HG03095 (cell line): Measurements from ENCODE around the gene TMEM14A.
"Not testable (repeated sequence)": the region's sequence is repeated elsewhere in the genome, so short reads cannot be mapped to it uniquely, and the experiment has no call there.

Experiments used
- ATAC-seq: cut with Tn5 transposase; IDR thresholded peaks from one replicate; pipeline ENCODE4 v1.9.1; 2021; ENCODE audit warnings: moderate library complexity; ENCODE audit not compliant: unreplicated experiment

Gene TMEM14A

DNA sequence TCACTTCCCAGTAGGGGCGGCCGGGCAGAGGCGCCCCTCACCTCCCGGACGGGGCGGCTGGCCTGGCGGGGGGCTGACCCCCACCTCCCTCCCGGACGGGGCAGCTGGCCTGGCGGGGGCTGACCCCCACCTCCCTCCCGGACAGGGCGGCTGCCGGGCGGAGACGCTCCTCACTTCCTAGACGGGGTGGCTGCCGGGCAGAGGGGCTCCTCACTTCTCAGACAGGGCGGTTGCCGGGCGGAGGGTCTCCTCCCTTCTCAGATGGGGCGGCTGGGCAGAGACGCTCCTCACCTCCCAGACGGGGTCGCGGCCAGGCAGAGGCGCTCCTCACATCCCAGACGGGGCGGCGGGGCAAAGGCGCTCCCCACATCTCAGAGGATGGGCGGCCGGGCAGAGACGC lies 15.0 kb upstream of the TMEM14A start:
- not testable (repeated sequence) for ATAC-seq

DNA sequence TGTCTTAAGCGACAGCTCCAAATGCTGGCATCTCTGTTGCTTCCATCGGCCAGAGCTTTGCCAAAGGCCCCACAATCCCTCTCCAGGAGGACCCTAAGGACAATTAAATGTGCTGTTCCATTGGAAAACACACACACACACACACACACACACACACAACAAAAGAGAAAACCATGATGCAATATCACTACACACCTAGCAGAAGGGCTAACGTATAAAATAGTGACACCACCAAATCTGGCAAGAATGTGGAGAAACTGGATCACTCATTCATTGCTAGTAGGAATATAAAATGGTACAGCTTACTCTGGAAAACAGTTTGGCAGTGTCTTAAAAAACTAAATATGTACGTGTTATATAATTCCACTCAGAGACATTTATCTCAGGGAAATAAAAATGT lies 13.0 kb upstream of the TMEM14A start:
- no peak for ATAC-seq

DNA sequence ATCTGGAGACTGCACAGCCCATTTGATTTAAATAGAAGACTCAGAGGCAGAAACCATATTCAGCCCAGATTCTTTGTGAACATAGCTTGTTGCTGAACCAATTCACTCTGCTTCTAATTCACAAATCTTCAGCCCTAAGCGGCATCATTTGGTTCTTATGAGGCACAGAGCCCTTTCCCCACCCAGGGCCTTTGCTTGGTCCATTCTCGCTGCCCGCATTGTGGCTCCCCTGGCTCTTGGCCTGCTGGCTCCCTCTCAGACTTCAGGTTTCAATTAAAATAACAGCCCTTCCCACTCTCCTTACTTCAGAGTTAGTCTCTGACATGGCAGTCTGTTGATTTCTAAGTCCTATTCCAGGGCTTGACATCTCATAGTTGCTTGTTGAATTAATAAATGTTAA lies 9.4 kb upstream of the TMEM14A start:
- ATAC-seq: no peak

DNA sequence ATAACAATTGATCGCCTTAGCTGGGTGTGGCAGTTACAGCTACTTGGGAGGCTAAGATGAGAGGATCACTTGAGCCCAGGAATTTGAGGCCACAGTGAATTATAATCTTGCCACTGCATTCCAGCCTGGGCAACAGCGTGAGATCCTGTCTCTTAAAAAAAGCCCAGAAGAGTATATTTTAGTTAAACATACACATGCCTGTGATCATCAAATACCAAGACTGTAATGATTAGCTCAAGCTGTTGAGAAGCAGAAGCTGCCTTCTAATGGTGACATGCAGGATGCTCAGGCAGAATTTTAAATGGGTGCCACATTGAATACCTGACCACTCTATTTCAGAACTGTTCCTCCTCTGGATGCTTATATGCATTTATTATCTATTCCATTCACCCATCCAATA lies 8.9 kb upstream of the TMEM14A start:
- ATAC-seq: no peak

DNA sequence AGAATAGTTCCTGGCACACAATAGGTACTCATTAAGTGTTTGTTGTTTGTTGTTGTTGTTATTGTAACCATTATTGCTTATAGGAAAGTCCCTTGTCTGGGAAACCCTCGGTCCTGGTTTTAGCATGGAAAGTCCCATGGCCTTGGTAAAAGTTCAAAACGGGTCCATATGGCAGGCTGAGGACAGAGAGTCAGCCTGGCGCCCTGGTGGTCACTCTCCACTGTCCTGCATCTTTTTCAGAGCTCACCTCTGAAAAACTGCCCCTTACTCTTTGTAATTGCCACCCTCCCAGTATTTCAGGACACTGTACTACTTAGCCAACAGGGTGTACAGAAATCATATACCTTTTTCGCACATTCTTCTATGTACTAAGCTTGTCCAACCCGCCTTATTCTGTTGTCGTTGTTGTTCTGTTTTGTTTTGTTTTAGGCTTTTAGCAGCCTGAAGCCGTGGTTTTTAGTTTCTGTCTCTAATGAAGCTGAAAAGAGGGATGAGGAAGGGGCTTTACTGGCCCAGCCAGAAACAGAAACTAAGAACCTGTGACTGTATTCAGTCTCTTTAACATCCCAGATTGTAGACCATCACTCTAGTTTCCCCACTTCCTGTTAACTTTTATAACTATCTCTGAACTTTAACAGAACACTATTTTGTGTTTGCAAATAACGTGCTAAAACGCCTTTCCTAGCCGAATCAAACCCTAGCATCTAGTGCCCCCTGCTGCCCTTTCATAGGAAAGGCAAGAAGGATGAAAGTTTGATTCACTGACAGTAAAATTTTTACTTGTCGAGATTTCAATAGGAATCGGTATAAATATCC lies 7.6 kb upstream of the TMEM14A start:
- peak; percentile 42 for ATAC-seq

DNA sequence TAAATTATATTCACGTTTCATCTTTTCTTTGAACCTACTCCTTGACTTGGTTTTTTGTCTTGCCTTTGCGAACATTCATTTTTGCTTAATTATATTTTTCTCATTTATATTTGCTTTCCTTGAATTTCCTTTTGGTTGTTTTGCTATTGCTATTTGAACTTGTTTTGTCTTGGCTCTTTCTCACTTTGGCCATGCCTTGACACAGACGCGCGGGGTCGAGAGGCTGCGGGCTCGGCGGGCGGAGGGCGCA lies 7.1 kb upstream of the TMEM14A start:
- no peak for ATAC-seq

DNA sequence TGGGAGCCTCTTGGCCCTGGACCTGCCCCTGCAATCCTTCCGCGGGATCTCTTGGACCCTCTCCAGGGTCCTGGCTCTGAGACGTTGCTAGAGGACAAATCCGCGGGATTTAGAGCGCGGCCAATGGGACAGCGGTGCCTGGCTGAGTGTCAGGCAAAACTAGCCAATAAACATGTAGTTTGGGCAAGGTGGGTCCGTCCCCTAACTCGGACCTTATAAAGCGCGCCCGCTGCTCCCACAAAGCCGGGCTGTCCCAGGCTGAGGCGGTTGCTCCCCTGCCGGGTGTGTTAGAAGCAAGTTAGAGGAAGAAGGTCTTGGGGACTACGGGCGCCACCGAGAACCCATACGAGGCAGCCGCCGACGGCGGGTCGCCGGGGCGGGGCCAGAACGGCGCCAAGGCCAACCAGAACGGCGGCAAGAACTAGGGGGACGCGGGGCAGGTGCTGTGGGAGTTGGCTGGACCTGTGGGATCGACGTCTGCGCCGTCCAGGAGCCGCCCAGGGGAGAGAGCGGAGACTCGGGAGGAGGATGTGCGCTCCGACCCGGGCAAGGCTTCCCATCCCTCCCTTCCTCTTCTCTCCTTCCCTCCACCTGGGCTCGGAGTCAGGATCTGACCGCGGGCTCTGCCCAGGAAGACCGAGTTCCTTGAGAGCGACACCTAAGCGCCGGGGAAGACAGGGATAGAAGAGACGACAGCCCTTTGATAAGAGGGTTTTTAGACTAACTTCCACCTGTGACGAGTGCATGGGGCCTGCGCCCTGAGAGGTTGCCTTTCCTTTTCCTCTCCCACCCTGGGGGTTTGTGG lies 6.5 kb upstream of the TMEM14A start:
- peak; percentile 86 for ATAC-seq

DNA sequence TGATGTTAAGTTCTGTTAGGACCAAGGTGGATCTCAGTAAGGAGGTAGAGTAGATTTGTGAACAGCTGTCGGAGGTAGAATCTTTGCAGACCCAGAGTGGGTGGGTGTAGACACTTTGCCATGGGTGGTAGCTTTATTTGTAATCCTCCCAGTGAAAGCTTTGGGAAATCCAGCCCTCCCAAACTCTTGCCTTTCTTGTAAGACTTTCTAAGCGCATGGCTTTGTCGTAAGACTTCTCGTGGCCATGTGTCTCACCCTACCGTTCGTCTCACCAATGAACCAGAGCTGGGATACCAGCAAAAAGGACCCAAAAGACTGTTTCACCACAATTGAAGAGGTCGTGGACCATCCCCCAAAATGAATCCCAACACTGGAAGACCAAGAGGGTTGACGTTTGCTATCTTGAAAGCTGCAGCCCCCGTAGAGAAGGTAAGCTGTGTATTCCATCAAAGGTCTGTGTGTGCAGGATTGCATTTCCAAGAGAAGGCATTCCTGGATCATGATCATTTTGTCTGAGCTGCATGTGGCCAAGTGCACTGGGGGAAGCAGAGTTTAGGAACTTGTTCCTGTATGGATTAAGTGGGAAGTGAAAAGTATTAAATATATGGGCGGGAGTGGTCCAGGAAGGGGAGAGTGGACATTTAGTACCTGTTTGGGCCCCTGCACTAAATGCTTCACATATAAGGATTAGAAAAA lies 5.8 kb upstream of the TMEM14A start:
- no peak for ATAC-seq

DNA sequence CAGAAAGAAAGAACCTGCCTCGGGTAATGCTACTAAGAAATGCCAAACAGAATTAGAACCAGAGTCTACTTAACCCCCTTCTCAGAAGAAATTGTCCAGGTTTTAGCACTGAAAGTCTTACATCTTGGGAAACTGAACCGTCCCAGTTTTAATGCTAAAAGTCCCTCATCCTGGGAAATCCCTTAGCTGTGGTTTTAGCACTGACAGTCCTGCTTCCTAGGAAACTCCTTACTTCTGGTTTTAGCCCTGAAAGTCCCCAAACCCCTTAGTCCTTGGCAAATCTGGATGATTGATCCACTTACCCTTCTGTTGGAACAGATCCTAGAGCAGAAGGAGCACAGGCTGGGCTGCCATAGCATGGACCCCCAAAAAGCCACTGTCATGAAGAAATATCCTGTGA lies 4.8 kb upstream of the TMEM14A start:
- no peak for ATAC-seq

DNA sequence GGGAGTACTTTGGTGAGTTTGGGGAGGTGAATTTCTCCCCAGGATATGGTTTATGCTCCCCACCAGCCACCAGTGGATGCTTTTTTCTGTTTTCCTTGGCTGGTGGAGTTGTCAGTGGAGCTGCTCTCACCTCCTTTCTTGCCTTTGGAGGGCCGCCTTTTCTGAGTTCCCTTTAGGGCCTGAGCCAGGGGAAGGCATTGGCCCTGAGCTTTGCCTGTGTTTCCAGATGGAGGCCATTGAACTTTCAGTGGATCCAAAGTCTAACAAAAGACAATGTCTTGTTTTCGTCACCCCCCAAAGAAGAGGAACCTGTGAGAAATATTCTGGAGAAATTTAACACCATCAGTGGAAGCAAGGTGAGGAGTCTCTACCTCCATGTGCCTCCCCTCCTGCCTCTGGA lies 4.4 kb upstream of the TMEM14A start:
- ATAC-seq: no peak

DNA sequence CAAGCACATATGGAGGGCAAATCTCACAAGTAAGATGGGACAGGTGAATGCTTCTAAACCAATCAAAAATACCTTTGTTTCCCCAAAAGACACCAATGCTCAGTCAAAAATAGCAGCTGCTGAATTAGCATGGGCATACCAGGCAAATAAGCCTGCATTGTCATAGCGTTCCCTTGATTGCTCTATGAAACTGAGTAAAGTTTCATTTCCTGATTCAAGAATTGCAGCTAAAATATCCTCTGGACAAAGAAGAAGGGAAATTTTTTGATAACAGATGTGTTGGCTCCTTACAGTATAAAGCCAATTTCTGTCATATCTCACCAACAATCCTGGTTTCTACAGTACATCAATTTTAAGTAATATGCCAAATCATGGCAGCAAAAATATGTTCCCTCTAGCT lies 3.3 kb upstream of the TMEM14A start:
- no peak for ATAC-seq

DNA sequence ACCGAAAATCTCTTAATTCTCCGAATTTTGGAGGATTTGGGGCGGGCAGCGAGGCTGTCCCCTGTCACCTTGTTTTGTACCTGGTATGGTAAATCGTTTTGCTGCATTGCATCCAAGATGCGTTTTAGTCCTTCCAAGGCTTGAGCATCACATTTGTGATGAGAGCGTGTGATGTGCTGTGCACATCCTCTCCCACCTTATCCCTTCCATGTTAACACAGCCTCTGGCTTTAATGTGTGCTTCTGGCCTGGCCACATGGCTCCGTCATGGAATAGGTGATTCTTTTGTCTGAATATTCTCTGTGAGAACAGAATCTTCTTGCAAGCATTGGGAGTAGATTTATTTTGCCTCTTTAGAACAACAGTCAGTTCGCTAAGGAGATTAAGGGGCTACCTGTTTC lies 763 bp downstream of the TMEM14A start:
- ATAC-seq: no peak

DNA sequence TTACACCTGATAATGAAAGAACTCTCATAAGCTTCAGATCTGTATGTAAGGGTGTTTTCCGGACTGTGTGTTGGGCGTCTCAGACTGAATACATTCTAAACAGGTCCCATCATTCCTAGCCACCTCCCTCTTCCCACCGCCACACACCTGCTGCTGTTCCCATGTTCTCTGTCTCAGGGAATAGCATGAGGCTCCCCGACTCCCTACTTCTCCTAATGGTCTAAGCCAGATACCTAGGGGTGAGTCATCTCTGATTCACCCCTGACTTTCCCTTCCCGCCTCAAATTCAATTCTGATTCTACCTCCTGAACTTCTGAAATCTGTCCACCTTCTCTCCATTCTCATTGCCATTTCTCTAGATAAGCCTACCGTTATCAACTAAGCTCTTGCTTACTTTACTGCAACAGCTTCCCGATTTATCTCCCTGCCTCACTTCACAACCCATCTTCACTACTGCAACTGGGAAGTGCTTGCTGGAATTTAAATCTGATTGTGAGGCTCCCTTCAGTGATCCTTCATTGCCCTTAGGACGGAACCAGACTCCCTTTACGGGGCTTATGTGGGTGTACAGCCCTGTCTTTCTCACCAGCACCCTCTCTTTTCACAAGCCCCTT lies 1.6 kb downstream of the TMEM14A start:
- no peak for ATAC-seq

DNA sequence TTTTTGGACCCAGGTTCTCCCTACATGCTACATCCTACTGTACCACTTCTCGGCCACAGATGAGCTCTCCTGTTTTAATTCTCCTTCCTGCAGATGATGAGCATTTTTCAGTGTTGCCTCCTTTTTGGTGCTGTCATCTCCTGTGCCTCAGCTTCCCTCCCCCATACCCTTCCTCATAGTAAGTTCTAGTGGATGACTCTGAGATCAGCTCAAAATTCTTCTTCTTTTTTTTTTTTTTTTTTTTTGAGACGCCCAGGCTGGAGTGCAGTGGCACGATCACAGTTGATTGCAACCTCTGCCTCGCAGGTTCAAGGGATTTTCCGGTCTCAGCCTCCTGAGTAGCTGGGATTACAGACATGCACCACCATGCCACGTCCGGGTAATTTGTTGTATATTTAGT lies 3.8 kb downstream of the TMEM14A start:
- ATAC-seq: no peak

DNA sequence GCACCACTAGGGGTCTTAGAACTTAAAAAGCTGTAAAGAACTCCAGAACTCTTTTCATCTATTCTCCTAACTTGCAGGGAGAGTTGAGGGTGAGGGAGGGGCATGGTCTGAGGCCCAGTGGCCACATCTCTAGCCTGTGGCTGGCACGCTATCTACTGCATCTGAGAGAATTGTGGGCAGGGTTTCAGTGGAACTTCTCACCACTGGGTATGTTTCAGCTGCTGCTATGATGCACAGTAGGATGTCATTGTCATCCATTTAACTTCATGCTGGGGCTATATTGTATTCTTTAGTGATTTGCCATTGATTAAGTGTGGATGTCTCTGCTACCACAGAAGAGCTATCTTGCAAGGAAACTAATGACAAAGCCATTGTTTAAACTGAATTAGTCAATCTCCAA lies 4.5 kb downstream of the TMEM14A start:
- ATAC-seq: no peak

DNA sequence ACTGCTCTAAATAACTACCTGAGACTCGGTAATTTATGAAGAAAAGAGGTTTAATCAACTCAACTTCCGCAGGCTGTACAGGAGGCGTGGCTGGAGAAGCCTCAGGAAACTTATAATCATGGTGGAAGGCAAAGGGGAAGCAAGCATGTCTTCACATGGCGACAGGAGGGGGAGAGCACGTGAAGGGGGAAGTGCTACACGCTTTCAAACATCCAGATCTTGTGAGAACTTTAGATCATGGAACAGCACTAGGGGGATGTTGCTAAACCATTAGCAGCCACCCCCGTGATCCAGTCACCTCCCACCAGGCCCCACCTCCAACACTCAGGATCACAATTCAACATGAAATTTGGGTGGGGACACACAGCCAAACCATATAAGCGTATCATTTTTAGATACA lies 5.7 kb downstream of the TMEM14A start:
- ATAC-seq: not testable (repeated sequence)

DNA sequence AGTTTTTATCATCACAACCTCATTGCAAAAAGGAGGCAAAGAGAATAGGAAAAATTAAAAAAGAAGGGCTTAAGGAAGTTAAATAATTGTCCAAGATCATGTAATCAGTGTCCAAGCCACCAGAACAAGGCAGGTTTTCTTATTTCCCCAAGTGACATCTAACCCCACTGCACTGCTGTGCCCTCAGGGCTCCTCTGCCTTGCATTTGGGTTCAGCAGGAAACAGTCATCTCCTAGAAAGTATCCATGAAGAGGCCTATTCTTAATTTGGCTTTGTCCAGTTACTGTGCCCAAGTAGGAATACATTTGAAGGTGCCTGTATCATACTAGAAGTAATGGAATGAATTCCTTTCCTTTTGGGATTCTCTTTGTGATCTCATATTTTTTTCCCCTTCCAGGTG lies 10.5 kb downstream of the TMEM14A start:
- ATAC-seq: no peak

DNA sequence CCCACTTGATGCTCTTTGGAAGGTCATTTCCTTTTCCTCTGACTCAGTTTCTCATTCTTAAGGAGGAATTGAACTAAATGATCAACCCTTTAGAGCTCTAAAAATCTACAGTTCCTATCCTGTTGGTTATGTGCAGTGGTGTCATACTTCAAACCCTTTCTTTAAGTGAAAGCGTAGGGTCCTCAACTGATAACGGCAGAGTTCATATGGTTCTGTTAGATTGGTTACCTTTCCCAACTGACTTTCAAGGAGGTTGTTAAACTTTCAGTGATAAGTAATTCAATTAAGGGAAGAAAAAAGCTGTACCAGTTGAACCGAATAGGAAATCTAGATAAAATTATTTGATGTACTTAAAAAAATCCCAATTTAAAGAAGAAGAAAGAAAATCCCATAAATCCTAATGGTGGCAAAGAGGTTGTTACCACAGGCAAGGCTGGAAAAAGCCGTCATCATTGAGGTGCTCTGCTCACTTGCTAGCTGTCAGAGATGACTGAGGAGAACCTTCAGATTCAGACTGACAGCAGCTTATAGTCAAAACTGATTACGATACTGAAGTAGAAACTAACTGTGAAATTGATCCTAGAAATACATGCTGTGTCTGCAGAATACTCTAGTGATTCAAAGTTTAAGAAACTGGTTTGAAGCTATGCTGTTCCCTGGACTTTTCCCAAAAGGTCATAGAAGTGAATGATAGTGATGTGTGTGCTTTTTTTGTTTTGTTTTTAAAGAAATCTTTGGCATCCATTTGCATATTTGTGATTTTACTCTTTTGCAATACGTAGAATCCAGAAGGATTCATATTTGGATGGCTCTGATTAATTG lies 16.2 kb downstream of the TMEM14A start:
- ATAC-seq: no peak

DNA sequence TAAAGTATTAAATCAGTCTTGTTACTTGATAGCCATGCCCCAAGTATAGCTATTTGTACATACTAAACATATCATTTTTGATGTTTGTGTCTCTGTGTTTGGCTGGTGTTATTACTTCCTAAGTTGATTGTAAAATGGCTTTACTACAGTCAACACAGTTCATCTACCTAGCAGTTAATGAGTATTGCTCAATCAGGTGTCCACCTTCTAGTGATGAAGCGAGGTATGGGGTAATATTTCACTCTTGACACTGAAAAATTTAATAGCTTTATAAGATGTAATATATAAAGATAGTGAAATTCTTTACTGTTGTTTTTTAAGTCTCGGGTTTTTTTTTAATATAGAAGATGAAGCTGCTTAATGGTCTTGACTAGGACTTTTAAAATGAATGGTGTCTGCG lies 18.9 kb downstream of the TMEM14A start:
- no peak for ATAC-seq

DNA sequence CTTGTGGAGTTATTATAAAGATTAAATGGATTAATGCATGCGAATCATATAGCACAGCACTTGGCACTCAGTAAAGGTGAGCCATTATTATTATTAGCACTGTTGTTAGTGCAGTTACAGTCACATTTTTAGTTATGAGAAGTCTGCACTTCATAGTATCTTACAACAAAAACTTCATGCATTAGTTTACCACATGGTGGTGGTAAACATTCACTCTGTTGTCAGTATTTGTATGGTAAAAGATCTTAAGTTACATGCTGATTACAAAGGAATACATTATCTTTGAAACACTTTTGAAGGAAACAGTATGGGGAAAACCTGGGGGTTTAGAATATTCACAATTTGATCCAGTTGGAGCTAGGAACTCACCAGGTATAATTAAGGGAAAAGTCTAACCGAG lies 20.8 kb downstream of the TMEM14A start:
- ATAC-seq: no peak

DNA sequence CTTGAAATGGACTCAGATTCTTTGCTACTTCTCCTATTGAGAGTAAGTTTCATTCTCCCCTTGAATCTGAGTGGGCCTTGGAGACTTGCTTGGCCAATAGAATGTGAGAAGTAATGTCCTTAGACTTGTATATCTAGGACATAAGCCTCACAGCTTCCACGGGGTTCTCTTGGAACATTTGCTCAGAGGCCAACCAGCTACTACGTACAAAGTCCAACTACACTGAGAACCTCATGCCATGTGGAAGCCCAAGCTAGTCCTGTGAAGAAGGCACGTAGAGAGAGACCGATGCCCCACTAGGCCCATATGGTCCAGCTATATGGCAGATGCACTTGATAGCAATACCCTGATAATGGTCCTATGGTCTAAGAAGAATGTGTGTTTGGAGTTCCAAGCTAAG lies 22.9 kb downstream of the TMEM14A start:
- ATAC-seq: no peak
